GM21367 (cell line): ENCODE results near the gene AOPEP.
"Not testable (repeated sequence)": the region's sequence is repeated elsewhere in the genome, so short reads cannot be mapped to it uniquely, and the experiment has no call there.

Experiments used
- ATAC-seq: cut with Tn5 transposase; IDR thresholded peaks from one replicate; pipeline ENCODE4 v1.9.1; 2021; ENCODE audit not compliant: unreplicated experiment

Gene AOPEP

DNA sequence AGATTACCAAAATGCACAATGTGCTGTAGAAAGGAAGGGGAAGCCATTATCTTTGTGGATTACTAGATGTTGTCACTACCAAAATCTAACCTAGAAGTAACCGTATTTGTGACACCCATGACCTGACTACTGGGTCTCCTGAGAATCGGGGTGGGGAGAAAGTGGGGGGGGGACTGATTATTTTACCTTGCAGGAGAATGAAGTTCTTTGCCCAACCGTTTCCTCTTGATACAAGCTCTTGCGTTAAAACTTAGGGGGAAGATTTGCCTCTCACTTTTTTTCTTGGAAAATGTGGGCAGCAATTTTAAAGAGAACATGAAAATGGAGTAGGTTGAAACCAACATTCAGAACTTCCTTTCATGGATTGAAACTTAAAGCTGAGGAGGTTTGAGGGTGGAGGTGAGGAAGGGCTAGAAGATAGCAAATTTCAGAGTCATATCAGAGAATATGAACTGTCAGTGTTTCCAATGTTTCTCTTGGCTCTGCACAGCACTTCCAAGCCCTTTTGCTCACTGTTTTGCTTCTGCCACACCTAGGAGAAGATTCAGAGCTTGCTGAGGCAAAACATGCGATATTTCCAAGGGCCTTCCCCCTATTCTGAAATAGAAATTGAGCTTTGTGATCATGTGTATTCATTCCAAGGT lies 280.8 kb downstream of the AOPEP start:
- ATAC-seq, result no peak

DNA sequence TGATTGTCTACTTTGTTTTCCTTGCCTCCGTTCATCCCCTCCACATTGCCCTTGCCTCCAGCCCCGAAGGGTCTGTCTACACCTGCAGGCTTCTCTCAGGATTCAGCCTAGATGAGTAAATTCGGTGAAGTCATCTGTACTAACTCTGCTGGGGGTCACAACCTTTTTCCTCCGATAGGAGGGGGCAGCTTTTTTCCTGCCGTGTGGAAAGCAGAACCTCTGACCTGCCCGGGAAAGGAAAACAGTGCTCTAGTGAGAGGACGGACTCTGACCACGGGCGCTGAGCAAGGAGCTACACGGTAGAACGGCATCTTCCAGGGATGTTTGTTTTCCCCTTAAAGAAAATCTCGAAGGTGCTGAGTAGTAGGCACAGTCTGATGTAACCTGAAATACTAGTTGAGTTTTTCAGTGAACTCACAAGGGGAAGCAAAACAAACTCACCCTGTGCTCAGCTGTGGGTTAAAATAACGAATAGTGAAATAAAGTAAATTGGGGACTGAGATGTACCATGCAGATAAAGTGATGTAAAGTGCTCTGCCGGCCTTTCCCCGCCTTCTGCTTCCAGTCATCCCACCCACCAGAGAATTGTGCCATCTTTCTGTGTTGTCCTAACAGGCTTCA lies 281.8 kb downstream of the AOPEP start:
- no peak for ATAC-seq

DNA sequence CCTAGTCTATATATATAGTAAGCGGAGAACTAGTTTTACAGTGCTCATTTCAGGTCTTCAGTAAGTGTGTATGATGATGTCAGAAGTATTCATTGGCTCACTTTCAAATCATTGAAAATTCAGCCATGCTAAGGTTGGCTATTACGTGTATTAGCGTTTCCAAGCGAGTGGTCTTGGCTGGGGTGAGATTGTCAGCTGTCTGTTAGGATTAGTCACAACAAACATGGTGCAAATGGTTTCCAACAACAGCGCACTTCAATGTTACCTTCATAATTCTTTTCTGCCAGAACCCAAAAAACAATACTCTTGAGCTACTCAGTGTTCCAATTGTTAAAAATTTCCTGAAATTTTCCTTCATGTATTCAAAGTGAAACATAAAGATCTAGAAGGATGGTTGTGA lies 283.0 kb downstream of the AOPEP start:
- ATAC-seq, result no peak

DNA sequence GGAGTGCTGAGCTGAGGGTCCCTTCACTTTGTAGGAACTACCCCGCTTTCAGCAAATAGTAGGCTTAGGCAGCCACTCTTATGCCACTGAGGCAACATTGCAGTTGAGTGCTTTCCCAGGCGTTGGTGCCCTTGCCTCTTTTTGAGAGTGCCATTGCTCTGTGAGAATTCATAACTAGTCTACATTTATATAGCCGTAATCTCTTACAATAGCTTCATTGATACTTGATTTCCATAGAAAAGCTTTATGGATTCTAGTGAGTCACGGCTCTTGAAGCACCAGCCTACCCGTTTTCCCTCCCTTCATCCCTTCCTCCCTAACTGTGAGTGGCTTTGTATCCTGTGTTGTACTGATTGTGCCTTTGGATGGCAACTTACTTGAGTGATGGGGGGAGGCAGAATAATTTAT lies 283.9 kb downstream of the AOPEP start:
- ATAC-seq, result no peak

DNA sequence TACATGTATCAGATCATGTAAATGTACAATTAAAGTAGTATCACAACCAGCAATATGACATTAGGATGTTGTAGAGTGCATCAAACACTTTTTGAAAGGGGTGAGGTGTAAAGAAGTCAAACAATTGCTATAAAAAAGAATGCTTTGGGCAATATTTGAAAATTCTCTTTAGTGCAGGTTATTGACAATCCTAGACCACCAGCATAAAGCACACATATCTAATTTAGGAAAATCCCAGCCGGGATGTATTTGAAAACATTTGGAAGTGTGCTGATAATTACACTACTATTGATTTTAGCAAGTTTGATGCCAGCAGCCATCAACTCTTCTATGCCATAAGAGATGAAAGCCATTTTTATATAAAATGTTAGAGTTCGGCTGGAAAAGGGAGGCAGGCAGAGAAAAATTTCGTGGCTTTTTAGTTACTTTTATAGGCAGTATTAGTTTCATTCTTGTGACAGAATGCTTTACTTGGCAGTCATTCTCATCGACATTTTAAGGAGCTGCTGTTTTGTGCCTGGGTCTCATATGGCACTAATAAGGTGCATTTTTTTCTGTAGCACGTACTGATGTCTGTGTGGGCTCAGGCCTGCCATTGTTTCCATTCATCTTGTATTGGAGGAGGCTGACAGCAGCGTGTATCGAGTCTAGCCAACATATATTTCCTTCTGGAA lies 285.7 kb downstream of the AOPEP start:
- ATAC-seq, result no peak

DNA sequence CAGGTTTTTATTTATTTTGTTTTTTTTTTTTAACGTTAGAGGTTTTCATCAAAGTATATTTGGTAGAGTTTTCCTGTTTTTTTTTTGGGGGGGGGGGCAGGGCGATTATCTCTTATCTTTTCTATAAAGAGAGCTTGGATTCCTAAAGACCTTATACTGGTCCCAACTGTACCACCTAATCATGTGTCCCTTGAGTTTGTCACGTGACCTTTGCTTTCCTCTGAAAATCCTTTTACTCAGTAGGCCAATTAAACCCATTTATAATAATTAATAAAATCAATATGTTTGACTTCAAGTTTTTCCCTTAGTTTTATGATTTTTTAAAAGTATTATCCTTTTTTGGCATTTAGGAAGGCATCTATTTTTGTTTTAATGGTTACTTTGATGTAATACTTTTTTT lies 286.4 kb downstream of the AOPEP start:
- no peak for ATAC-seq

DNA sequence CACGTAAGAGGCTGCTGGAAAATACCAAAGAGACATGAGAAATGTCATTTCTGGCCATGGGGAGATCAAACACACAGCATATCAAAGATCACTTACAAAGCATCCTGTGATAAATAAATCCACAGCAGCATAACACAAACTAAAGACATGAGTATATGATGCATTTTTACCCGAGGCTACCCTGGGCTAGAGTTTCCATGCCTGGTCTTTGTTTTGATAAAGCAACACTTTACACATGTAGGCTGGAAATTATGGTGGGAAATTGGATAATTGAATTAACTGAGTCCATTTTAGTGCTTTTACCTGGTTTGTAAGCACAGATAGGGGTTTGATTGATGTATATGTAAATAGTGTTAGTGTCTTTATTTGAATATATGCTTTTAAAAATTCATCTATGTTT lies 288.4 kb downstream of the AOPEP start:
- ATAC-seq, result no peak

DNA sequence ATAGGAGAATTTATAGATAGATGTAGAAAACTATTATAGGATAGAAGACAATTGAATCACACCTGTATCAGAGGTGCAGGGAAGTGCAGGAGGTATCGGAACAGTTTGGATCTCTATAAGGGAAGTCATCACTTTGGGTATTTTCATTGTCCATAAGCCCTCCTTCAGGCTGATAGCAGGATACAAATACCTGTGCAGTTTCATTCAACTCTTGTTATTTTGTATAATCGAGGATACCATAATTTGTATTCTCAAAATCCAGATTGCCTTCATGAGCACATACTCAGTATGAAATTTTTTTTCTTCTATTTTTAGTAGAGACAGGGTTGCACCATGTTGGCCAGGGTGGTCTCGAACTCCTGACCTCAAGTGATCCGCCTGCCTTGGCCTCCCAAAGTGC lies 289.1 kb downstream of the AOPEP start:
- ATAC-seq, result no peak

DNA sequence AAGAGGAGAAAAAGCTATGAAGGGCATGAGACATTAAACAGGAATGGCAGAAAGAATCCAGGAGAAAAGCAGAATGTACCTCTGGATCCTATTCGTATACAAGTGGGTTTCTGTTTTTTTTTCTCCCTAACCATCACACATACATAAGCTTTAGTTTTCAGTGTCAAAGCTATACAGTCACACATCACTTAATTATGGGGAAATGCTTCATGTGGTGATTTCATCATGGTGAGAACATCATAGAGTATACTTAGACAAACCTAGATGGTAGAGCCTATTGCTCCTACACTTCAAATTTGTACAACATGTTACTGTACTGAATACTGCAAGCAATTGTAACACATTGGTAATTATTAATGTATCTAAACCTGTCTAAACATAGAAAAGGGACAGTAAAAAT lies 290.6 kb downstream of the AOPEP start:
- no peak for ATAC-seq

DNA sequence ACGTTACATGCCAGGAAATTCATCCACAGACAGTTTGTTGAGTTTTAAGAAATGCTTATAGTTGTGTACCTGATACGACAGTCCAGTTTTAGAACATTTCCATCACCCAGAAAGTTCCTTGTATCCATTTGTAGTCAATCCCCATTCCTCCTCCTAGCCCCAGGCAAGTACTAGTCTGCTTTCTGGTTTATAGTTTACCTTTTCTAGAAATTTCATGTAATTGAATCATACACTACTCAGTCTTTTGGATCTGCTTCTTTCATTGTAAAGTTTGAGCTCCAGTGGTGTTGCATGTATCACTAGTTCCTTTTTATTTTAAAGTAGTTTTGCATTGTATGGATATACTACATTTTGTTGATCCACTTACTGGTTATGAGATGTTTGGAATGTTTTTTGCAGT lies 291.2 kb downstream of the AOPEP start:
- ATAC-seq, result no peak

DNA sequence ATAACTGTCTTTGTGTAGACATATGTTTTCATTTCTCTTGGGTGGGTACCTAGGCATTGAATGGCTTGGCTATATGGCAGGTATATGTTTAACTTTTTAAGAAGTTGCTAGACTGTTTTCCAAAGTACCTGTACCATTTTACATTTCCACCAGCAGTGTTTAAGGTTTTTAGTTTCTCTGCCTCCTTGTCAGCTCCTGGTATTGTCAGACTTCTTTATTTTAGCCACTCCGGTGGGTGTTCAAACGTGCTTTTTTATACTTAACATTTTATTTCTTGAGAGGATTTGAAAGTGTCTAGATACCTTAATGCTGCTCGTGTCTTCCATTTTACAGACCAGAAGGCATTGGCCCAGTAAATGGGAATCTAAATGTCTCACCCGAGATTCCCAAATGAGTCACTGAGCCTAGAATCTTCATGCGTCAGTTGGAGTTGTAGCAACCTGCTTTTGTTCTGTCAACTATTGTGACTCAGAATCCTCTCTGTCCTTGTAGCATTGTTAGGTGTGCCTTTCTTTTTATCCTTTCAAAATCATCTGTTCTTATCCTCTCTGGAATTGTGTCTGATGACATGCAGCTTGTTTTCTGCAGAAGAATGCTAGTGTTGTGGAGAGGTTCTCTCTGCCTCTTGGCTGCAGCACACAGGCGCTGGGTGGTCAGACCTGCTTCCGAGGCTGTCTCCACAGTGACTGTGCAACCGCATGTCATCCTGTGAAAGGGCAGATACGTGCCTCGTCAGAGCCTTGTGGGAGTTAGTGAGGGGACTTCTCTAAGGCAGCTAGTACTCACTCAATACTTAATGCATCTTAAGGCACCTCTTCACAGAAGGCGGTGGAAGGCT lies 291.8 kb downstream of the AOPEP start:
- ATAC-seq, result no peak

DNA sequence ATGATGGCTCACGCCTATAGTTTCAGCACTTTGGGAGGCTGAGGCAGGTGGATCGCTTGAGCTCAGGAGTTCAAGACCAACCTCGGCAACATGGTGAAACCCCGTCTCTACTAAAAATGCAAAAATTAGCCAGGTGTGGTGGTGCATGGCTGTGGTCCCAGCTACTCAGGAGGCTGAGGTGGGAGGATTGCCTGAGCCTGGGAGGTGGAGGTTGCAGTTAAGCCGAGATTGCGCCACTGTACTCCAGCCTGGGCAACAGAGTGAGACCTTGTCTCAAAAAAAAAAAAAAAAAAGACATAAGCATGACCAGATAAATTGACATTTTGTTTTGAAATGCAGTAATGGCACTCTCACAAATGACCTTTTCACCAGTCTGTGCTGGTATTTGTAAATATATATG lies 294.1 kb downstream of the AOPEP start:
- not testable (repeated sequence) for ATAC-seq

DNA sequence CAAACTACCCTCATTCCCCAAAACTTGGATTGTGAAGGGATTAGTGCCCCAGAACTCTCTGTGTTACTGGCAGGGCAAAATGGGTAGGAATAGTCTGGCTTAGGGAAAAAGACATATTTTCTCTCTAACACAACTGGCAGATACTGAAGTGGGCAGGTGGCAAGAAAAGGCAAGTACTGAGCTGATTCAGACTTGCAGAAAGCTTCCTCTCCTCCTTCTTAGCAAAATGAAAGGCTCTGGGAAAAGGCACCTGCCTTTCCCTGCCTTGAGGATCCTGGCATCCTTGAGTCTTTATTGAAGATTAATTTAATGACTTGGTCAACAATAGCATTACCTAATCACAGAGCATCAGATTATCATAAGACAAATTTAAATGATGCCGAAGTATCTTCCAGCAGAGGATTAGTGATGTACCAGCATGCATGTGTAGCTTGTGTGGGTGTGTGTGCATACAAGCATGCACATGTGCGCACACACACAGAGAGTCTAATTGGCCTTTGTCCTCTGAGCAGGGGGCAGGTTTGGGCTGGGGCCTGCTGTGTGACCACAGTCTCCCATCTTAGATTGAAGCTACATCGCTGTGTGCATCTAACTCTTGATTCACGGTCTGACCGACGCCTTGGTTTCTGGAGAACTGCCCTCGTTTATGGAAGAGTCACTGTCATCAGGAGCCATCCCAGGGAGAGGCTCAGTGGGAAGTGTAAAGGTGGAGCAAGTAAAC lies 294.8 kb downstream of the AOPEP start:
- ATAC-seq, result no peak

DNA sequence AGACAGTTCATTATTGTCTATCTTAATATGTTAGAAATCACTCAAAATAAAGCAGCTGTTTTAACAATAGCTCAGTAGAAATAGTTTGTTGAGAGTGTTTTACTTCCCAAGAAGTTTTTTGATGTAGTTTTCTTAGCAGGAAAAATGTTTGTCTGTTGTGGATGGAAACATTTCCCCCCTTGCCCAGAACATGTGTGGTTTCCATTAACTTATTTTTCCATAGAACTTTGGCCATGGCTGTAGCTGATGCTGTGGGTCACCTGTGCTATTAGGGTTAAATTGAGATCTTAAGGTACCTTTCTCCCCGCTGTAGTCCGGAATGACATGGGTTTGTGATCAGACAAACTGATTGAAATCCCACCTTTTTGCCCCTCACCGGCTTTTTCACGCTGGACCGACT lies 296.2 kb downstream of the AOPEP start:
- ATAC-seq, result no peak

DNA sequence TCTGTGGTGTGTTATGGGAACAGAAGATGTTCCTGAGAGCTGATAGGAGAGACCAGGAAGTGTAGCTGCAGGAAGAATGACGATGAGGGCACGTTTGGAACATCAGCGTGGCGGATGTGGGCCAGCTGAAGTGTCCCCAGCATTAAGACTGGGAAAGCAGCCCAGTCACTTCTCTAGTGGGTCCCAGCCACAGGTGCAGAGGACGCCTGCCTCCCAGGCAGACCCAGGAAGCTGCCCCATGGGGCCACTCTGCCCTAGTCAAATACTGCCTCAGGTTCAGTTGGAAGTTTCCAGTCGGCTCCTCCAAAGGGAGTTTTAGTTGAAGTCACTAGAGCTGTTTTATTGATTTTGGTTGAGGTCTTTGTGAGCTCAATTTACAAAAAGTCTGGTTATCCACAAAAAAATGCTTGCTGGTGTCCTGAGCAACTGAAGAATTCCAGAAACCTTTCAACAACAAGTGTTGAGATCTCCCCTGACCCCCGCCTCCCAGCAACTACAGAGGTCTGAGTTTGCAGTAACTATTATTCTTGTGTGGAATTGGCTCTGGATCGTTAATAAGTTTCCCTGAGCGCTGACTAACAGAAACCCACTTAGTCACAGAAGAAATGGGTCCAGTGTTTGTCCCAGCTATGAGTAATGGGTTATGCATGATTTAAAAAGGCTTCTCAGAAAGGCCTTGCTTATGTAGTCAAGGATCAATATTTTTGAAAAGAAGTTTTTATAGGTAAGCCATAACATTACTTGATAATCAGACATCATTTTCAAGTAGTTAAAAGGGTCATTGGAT lies 296.9 kb downstream of the AOPEP start:
- no peak for ATAC-seq

DNA sequence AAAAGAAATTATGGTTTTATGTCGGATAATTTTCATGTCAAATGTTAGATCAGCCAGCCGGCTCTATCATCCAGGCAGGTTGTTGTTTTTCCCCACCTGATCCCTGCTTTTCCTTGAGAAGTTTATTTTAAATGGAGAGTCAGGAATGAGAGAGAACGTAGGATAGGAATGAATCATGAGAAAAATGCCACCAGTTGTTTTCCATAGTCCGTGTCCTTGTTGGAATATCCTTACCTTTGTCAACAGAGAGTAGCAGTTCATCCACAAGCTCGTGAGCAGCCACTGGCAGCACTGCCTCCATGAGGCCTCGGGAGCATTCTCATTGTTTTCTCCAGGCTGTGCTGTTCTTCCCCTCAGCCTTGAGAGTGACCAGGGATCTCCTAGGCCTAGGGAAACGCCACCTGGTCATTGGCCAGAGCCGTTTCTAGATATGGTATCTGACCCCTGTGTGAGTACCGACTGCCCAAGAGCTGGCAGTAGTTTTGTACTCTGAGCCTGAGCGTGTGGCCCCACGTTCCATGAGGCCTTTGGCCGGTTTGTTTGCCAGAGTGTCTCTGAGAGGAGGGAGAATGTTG lies 297.7 kb downstream of the AOPEP start:
- no peak for ATAC-seq

DNA sequence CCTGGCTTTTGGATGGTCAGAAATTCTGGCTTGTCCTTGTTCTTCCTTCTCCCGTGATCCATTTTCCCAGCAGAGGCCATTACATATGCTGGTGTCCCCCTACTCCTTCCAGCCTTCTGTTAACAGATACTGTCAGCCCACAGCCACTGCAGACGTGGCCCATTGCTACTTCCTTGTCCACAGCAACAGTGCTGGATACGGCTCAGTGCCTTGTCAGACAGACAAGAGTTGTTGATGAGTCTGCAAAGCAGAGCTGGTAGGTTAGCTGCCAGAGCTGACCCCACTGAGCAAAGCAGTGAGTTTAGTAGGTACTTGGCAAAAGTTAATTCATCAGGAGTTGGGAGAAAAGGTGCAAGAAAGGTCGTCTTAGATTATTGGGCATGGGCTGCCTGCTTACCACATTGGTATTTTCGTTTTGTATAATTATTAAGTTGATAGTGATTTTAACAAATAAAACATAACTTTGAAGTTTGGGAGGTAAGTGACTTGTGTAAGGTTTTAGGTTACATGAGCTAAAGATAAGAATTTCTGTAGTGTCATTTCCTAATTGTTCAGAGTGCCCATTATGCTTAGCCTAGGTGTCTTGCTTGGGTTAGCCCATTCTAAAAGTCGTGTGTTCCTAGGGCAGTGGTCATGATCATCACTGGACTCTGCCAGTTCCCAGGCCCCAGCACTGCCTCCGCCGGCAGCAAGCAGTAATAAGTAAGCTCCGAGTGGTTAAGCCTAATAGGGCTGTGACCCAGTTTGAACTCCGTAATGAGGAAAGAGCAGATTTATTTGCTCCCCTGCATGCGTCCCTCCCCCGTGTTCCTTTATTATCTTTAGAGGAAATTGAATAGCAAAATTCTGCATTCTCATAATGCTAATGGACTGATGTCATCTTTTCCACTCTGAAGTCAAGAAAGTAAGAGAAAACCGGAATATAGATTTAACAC lies 299.0 kb downstream of the AOPEP start:
- ATAC-seq, result no peak

DNA sequence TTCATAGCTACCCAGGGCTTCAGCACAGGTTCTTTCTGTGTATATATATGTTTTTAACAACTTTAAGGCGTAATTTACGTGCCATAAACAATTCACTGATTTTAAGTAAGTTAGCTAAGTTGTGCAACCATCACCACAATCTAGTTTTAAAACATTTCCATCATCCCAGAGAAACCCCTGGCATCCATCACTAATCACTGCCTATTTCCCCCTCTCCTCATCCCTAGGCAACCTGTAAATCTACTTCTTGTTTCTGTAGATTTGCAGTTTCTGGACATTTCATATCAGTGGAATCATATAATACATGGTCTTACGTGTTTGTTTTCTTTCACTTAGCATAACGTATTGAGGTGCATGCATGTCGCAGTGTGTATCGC lies 299.6 kb downstream of the AOPEP start:
- ATAC-seq, result no peak
